Fibroblast of villous mesenchyme (primary cell): ENCODE data around the gene CDKN1C. TPM values are rescaled to one million over a fixed set of nuclear protein-coding genes. Genes with fewer than 3 reads are reported as not detected.

Experiments used
- DNase-seq: peaks from one replicate; pipeline ENCODE4 v3.0.0-alpha.2; 2010; ENCODE audit warnings: low read depth
- H3K4me3 ChIP-seq: 2 replicates; pipeline ENCODE4 v1.5.1; 2011; ENCODE audit warnings: low read depth, mild to moderate bottlenecking, low read length
- CTCF ChIP-seq: IDR thresholded peaks from 2 replicates; pipeline ENCODE4 v1.5.1; 2012; ENCODE audit warnings: low read depth, mild to moderate bottlenecking, low read length; ENCODE audit not compliant: insufficient read depth
- total RNA-seq: library from RNA; depleted of rRNA; stranded (reverse); fragments of >200 nt; gene quantifications from 2 replicates; pipeline ENCODE4 v1.2.3, GENCODE V29; 2012

Gene CDKN1C
- total RNA-seq, 1 donor, result 3.9 TPM

- peak; percentile 72 for DNase-seq
- no peak for TF ChIP-seq CTCF
- peak within 1 kb of the TSS; percentile 79 for H3K4me3 ChIP-seq
These were observed 43.3 kb upstream of the CDKN1C start, which contains the start of gene PHLDA2 for GRCh38 chr11:2928605-2929530. Gene PHLDA2 (minus strand): TSS chr11:2929420. CDS start chr11:2929364, 56 bp downstream.

GRCh38 chr11:2927851-2928604 lies 42.5 kb upstream of the CDKN1C start:
- peak; percentile 48 for DNase-seq
- H3K4me3 ChIP-seq, result peak overlapping the region; percentile 79
- TF ChIP-seq CTCF, result no peak

GRCh38 chr11:2927121-2927800 lies 41.7 kb upstream of the CDKN1C start:
- TF ChIP-seq CTCF, result no peak
- peak overlapping the region; percentile 79 for H3K4me3 ChIP-seq
- DNase-seq, result no peak

- H3K4me3 ChIP-seq, result no peak overlapping the region
- no peak for DNase-seq
- TF ChIP-seq CTCF, result no peak
These were observed 41.1 kb upstream of the CDKN1C start for GRCh38 chr11:2926611-2927051.

GRCh38 chr11:2924821-2925675 lies 39.5 kb upstream of the CDKN1C start:
- TF ChIP-seq CTCF, result no peak
- H3K4me3 ChIP-seq, result no peak overlapping the region
- no peak for DNase-seq

GRCh38 chr11:2924381-2924780 lies 38.8 kb upstream of the CDKN1C start:
- H3K4me3 ChIP-seq, result no peak overlapping the region
- TF ChIP-seq CTCF, result no peak
- no peak for DNase-seq
